ENCODE results near the gene PHGDH.

- TF ChIP-seq CTCF (IDR thresholded peaks at IDR 0.05; ENCODE audit: low read depth, low read length) (no peak), EZH2phosphoT487 (IDR thresholded peaks at IDR 0.05; ENCODE audit: low read depth) (no peak)
Measured at GRCh38 chr1:119697598-119697997, 14.1 kb upstream of the PHGDH start.

Measured in OCI-LY3 (cell line).